GM12878 (cell line): ENCODE measurements around the gene MCF2L2. TPM values are rescaled to one million over a fixed set of nuclear protein-coding genes. Genes with fewer than 3 reads are reported as not detected.

ENCODE experiments used
- ATAC-seq: fragments of 200-7000 bp; cut with Tn5 transposase; 3 replicates; pipeline ENCODE4 v1.9.1; 2020; ENCODE audit warnings: mild to moderate bottlenecking, moderate library complexity
- BruUV-seq: library from RNA; stranded (reverse); fragments of 400-500 nt; replicated peaks from 2 replicates; lab custom pipeline; 2021; lab: Mats Ljungman, UMichigan
- CTCF ChIA-PET: fragments of 300-600 bp; sonication (Branson Sonifier 250); formaldehyde crosslinking; extraction: SDS; loops from one replicate; lab custom pipeline; 2021; ENCODE audit warnings: inconsistent platforms; lab: Yijun Ruan, JAX
- POLR2A ChIA-PET: fragments of 350-600 bp; formaldehyde crosslinking; extraction: SDS; loops from one replicate; lab custom pipeline; 2021; ENCODE audit warnings: inconsistent platforms; lab: Charles Lee
- RAD21 ChIA-PET: fragments of 300-600 bp; sonication (Branson Sonifier 250); formaldehyde crosslinking; loops from one replicate; lab custom pipeline; 2023; ENCODE audit warnings: antibody characterized with exemption; ENCODE audit not compliant: unreplicated experiment; lab: Charles Lee
- SMC1A ChIA-PET: fragments of 300-600 bp; sonication (Branson Sonifier 250); formaldehyde crosslinking; loops from one replicate; lab custom pipeline; 2023; ENCODE audit not compliant: unreplicated experiment, uncharacterized antibody; lab: Charles Lee
- DNase-seq: peaks from one replicate; pipeline ENCODE4 v3.0.0-alpha.2; 2011; ENCODE audit warnings: low read depth, low spot score
- FAIRE-seq: peaks from 3 replicates; lab custom pipeline; 2011; peaks lifted over from hg19 to GRCh38; lab: Jason Lieb, UNC
- H2AFZ ChIP-seq: 2 replicates; pipeline ENCODE4 v1.6.0; 2011; ENCODE audit warnings: low read depth, low read length, control low read depth; ENCODE audit not compliant: control insufficient read depth
- H3K27ac ChIP-seq: 2 replicates; pipeline ENCODE4 v1.5.1; 2011; ENCODE audit warnings: control low read depth; ENCODE audit not compliant: control insufficient read depth, insufficient read depth
- H3K27me3 ChIP-seq, 2 experiments: replicated peaks in 1 of 2; 2 replicates each; pipeline versions ENCODE4 v1.6.0 to v1.6.1; 2011; ENCODE audit warnings: low read length in 1 of 2; ENCODE audit not compliant: control insufficient read depth in 2 of 2, insufficient read depth in 2 of 2
- H3K36me3 ChIP-seq, 2 experiments: 2 replicates each; pipeline ENCODE4 v1.5.1; 2011; ENCODE audit warnings: low read length in 1 of 2; ENCODE audit not compliant: control insufficient read depth in 2 of 2, insufficient read depth in 2 of 2
- H3K4me1 ChIP-seq: 2 replicates; pipeline ENCODE4 v1.6.1; 2011; ENCODE audit warnings: mild to moderate bottlenecking, low read length, moderate library complexity, mixed read lengths; ENCODE audit not compliant: control insufficient read depth, insufficient read depth
- H3K4me2 ChIP-seq: 2 replicates; pipeline ENCODE4 v1.6.0; 2011; ENCODE audit warnings: control low read depth; ENCODE audit not compliant: control insufficient read depth, insufficient read depth
- H3K4me3 ChIP-seq: fragments of 200-600 bp; sonication (generic); 2 replicates; pipeline ENCODE4 v1.5.1; 2016
- H3K79me2 ChIP-seq: 2 replicates; pipeline ENCODE4 v1.6.0; 2011; ENCODE audit warnings: low read length; ENCODE audit not compliant: control insufficient read depth, insufficient read depth
- H3K9ac ChIP-seq: 2 replicates; pipeline ENCODE4 v1.8.0; 2011; ENCODE audit warnings: low read length, control low read depth, mixed read lengths; ENCODE audit not compliant: control insufficient read depth, insufficient read depth
- H3K9me3 ChIP-seq: replicated peaks from 3 replicates; pipeline ENCODE4 v1.5.1; 2011; ENCODE audit warnings: mild to moderate bottlenecking, low read length; ENCODE audit not compliant: control insufficient read depth, insufficient read depth
- H4K20me1 ChIP-seq: 2 replicates; pipeline ENCODE4 v1.6.0; 2011; ENCODE audit not compliant: control insufficient read depth, insufficient read depth
- EZH2 ChIP-seq: IDR thresholded peaks from 2 replicates; pipeline ENCODE4 v1.6.1; 2012; ENCODE audit warnings: low read depth, mild to moderate bottlenecking, control low read depth, inconsistent platforms, low read length, borderline replicate concordance; ENCODE audit not compliant: control insufficient read depth
- GABPA ChIP-seq: IDR thresholded peaks from 2 replicates; pipeline ENCODE4 v1.6.1; 2014; ENCODE audit warnings: antibody characterized with exemption, low read depth, mild to moderate bottlenecking, inconsistent platforms
- IKZF2 ChIP-seq, 2 experiments: fragments of 450-650 bp; IDR thresholded peaks; 2 replicates each; pipeline ENCODE4 v1.6.1; 2017; ENCODE audit warnings: mild to moderate bottlenecking in 2 of 2, moderate library complexity in 2 of 2
- MTA2 ChIP-seq: fragments of 450-650 bp; IDR thresholded peaks from 2 replicates; pipeline ENCODE4 v1.6.1; 2016; ENCODE audit warnings: low read depth, mild to moderate bottlenecking, moderate library complexity
- MTA3 ChIP-seq: IDR thresholded peaks from 2 replicates; pipeline ENCODE4 v1.6.1; 2012; ENCODE audit warnings: low read length, inconsistent platforms, borderline replicate concordance
- NFIC ChIP-seq: IDR thresholded peaks from 2 replicates; pipeline ENCODE4 v1.6.1; 2012; ENCODE audit warnings: low read depth, mild to moderate bottlenecking, inconsistent platforms, low read length, moderate library complexity
- SPI1 ChIP-seq: IDR thresholded peaks from 2 replicates; pipeline ENCODE4 v1.6.1; 2011; ENCODE audit warnings: low read depth, mild to moderate bottlenecking, low read length, moderate library complexity, borderline replicate concordance; ENCODE audit not compliant: insufficient read depth
- YY1 ChIP-seq: IDR thresholded peaks from 2 replicates; pipeline ENCODE4 v1.6.1; 2011; ENCODE audit warnings: low read depth, mild to moderate bottlenecking, low read length
- WGBS: methylation state at CpG from one replicate; pipeline ENCODE4 v1.1.6; 2016; ENCODE audit warnings: low lambda C conversion rate; ENCODE audit not compliant: insufficient replicate concordance, insufficient coverage; ENCODE audit errors: missing lambda C conversion rate; 5-methylcytosine and 5-hydroxymethylcytosine counted together
- in situ Hi-C: fragments of 300-500 bp; cut with MboI; formaldehyde crosslinking; loops from 9 replicates; pipeline ENCODE4 v1.14.3; 2018; ENCODE audit warnings: mixed read lengths
- intact Hi-C: fragments of 100-400 bp; cut with micrococcal nuclease; formaldehyde crosslinking; loops from one replicate; pipeline ENCODE4 v1.14.2; 2022; ENCODE audit not compliant: unreplicated experiment
- polyA plus RNA-seq, 11 experiments: library from polyadenylated mRNA; depleted of rRNA in 4 of 11; unstranded in 6 of 11; stranded (reverse) in 5 of 11; fragments of >200 nt; fragmentation: Nextera tagmentation in 4 of 11; fragmentation: Illumina TruSeq in 1 of 11; extraction: Ambion mirVana in 4 of 11; extraction: Trizol in 1 of 11; gene quantifications; 1 replicate in 1 of 11; 2 replicates in 10 of 11; pipeline versions ENCODE4 v1.2.1 to v1.2.3, GENCODE V29; 2011 to 2016; ENCODE audit warnings: inconsistent platforms in 2 of 11, missing spikeins in 2 of 11, low read depth in 1 of 11
- total RNA-seq, 4 experiments: library from RNA; depleted of rRNA in 3 of 4; stranded (reverse); fragments of >200 nt in 3 of 4; fragmentation: Illumina TruSeq in 1 of 4; extraction: Trizol in 1 of 4; gene quantifications; 2 replicates each; pipeline versions ENCODE4 v1.2.1 to v1.2.3, GENCODE V29; 2013 to 2021
- TF ChIP-seq, protein P1 (sequence below): fragments of 450-650 bp; formaldehyde crosslinking; IDR thresholded peaks from 2 replicates; pipeline ENCODE4 v1.4.0; 2020; ENCODE audit warnings: mild to moderate bottlenecking, moderate library complexity
- TF ChIP-seq, protein P2 (sequence below): IDR thresholded peaks from 2 replicates; pipeline ENCODE4 v1.6.1; 2011; ENCODE audit warnings: borderline replicate concordance, low read depth, mild to moderate bottlenecking, moderate library complexity, mixed read lengths, low read length; ENCODE audit not compliant: insufficient read depth; ENCODE audit errors: extremely low read length
- TF ChIP-seq, protein P3 (sequence below): fragments of 450-650 bp; IDR thresholded peaks from 2 replicates; pipeline ENCODE4 v1.6.1; 2017; ENCODE audit warnings: mild to moderate bottlenecking, low read depth, inconsistent platforms; ENCODE audit not compliant: poor library complexity, severe bottlenecking

The MCF2L2 gene
- total and polyA plus RNA-seq, 10 of the 15 experiments (the other 5 are each of a cell fraction or from before 2014, with no cell fraction given) = 0.37 to 2.8 (median 1.4) TPM

DNA sequence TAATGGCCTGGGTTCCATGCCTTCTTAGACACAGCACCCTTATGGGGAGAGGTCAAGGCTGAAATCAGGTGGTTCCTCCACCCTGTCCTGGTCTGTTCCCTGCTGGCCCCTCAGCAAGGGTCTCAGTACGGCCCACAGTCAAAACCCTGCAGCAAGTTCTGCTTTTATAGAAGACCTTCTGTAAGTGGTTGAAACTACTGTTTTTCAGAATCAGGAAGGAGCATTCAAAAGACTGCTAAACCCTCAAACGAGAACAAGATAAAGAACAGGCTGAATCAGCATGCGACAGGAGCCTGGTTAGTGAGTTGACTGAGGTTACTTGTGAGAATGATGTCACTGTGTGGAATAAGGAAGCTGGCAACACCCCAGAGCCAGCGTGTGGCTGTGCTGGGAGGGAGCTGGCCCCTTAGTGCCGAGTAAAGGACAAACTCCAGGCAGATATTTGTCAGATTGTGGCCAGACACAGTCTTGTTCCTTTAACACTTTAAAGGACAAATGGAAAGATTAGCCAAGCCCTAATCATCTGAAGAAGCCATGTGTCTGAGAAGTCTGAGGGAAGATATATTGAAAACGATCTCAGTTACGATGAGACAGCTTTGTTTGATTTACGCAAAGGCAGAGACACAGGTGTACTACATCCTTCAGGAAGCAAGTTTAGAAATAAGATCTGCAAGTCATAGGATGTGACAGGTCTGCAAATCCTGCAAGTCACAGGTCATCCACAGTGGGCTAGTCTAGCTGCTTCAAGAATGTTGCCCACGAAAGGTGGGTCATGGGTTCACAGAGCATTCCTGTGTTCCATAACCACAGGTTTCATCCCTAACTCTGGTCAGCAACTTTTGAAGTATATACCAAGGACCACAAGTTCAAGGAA is 121.4 kb downstream of the MCF2L2 start:
- ChIA-PET POLR2A (no interaction called here), CTCF (interaction anchor here (0.7 to 1.0 kb wide), 3 partner anchors 18 to 960 kb away, joined by 3 to 5 read pairs (median 3); no protein-coding TSS in a partner anchor), SMC1A (interaction anchor here (1.0 to 2.2 kb wide), 5 partner anchors 13 to 47 kb away, joined by 3 to 8 read pairs (median 5); no protein-coding TSS in a partner anchor), RAD21 (interaction anchor here (0.6 to 1.8 kb wide), 3 partner anchors 21 to 75 kb away, joined by 3 to 12 read pairs (median 6); no protein-coding TSS in a partner anchor)
- no peaks in the 10 kb centered on the region for H3K27me3 ChIP-seq
- no peaks in the 10 kb centered on the region for H3K9me3 ChIP-seq
- FAIRE-seq = peak; percentile 47
- no peaks in the 10 kb centered on the region for H3K36me3 ChIP-seq
- H3K9ac ChIP-seq = no peak overlapping the region; the same call in 1 of the 2 replicates
- peak overlapping the region; percentile 26 for H3K4me2 ChIP-seq
- H2AFZ ChIP-seq = 0 out of 2 replicates have a peak overlapping the region, but pooled peaks have one; percentile 3
- peak; percentile 21 for DNase-seq
- peak; percentile 94 for ATAC-seq
- H3K79me2 ChIP-seq = no peaks in the 10 kb centered on the region
- no peak overlapping the region for H3K4me3 ChIP-seq
- H3K4me1 ChIP-seq = peaks cover 10% of the 10 kb centered on the region
- intact Hi-C loops = no loop called here
- no TSS peak for BruUV-seq
- no peak overlapping the region for H3K27ac ChIP-seq
- H4K20me1 ChIP-seq = no peaks in the 10 kb centered on the region
- in situ Hi-C loops = no loop called here
- 25% methylated on average over 9 of the region's 9 CpGs for WGBS
- TF ChIP-seq, protein P1, sequence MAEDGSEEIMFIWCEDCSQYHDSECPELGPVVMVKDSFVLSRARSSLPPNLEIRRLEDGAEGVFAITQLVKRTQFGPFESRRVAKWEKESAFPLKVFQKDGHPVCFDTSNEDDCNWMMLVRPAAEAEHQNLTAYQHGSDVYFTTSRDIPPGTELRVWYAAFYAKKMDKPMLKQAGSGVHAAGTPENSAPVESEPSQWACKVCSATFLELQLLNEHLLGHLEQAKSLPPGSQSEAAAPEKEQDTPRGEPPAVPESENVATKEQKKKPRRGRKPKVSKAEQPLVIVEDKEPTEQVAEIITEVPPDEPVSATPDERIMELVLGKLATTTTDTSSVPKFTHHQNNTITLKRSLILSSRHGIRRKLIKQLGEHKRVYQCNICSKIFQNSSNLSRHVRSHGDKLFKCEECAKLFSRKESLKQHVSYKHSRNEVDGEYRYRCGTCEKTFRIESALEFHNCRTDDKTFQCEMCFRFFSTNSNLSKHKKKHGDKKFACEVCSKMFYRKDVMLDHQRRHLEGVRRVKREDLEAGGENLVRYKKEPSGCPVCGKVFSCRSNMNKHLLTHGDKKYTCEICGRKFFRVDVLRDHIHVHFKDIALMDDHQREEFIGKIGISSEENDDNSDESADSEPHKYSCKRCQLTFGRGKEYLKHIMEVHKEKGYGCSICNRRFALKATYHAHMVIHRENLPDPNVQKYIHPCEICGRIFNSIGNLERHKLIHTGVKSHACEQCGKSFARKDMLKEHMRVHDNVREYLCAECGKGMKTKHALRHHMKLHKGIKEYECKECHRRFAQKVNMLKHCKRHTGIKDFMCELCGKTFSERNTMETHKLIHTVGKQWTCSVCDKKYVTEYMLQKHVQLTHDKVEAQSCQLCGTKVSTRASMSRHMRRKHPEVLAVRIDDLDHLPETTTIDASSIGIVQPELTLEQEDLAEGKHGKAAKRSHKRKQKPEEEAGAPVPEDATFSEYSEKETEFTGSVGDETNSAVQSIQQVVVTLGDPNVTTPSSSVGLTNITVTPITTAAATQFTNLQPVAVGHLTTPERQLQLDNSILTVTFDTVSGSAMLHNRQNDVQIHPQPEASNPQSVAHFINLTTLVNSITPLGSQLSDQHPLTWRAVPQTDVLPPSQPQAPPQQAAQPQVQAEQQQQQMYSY (CRISPR knock-in tag) = no peak
- no peak for TF ChIP-seq EZH2
- peak; percentile 42 to 53; a peak in 2 of 4 replicates for TF ChIP-seq IKZF2 (IDR thresholded peaks at IDR 0.05)
- TF ChIP-seq YY1 = no peak
- 0 out of 2 replicates have a peak, but pooled peaks have one; percentile 2 for TF ChIP-seq SPI1
- TF ChIP-seq MTA3 = no peak
- TF ChIP-seq, protein P2, sequence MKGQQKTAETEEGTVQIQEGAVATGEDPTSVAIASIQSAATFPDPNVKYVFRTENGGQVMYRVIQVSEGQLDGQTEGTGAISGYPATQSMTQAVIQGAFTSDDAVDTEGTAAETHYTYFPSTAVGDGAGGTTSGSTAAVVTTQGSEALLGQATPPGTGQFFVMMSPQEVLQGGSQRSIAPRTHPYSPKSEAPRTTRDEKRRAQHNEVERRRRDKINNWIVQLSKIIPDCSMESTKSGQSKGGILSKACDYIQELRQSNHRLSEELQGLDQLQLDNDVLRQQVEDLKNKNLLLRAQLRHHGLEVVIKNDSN = no peak
- TF ChIP-seq NFIC = no peak
- TF ChIP-seq MTA2 = 0 out of 2 replicates have a peak, but pooled peaks have one; percentile 9
- TF ChIP-seq, protein P3, sequence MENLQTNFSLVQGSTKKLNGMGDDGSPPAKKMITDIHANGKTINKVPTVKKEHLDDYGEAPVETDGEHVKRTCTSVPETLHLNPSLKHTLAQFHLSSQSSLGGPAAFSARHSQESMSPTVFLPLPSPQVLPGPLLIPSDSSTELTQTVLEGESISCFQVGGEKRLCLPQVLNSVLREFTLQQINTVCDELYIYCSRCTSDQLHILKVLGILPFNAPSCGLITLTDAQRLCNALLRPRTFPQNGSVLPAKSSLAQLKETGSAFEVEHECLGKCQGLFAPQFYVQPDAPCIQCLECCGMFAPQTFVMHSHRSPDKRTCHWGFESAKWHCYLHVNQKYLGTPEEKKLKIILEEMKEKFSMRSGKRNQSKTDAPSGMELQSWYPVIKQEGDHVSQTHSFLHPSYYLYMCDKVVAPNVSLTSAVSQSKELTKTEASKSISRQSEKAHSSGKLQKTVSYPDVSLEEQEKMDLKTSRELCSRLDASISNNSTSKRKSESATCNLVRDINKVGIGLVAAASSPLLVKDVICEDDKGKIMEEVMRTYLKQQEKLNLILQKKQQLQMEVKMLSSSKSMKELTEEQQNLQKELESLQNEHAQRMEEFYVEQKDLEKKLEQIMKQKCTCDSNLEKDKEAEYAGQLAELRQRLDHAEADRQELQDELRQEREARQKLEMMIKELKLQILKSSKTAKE = peak; percentile 25
- no peak for TF ChIP-seq GABPA
